ENCODE measurements around the gene FAM161A. TPM values are rescaled to one million over a fixed set of nuclear protein-coding genes. Genes with fewer than 3 reads are reported as not detected.

Gene FAM161A
- total and polyA plus RNA-seq, 2 donors (not counting 1 experiment from before 2014, with no cell fraction given): 0.76 to 6.8 TPM

GRCh38 chr2:61888267-61889055 is 34.6 kb upstream of the FAM161A start, which contains the start of gene CCT4:
Gene CCT4, minus strand, starts transcription at chr2:61888656. Its CDS starts 149 bp downstream, at chr2:61888507.
- Histone ChIP-seq H4K20me1 (ENCODE audit: control insufficient read depth, insufficient read depth, low read length, poor library complexity, severe bottlenecking) (peaks cover 19% of the 10 kb centered on the region), H2AFZ (ENCODE audit: insufficient read depth, low read depth, low read length, poor library complexity, severe bottlenecking) (peak within 1 kb of the TSS; percentile 87), H3K27me3 (replicated peaks in 1 of 4; ENCODE audit: control extremely low read depth in 1 of 4, control insufficient read depth in 3 of 4, insufficient read depth in 4 of 4, low read length in 3 of 4) (no peaks in the 10 kb centered on the region), H3K4me3 (ENCODE audit: control extremely low read depth in 1 of 5, extremely low read depth in 1 of 5, insufficient read depth in 1 of 5, low read depth in 2 of 5, low read length in 4 of 5) (peak within 1 kb of the TSS; percentile 79 to 92 (median 89)), H3K9ac (ENCODE audit: low read length) (peak within 1 kb of the TSS; percentile 94), H3K9me3 (ENCODE audit: control extremely low read depth in 1 of 3, control insufficient read depth in 2 of 3, insufficient read depth in 1 of 3, low read length in 2 of 3) (no peaks in the 10 kb centered on the region), H3K36me3 (replicated peaks in 1 of 2; ENCODE audit: control extremely low read depth in 1 of 2, control insufficient read depth in 1 of 2, extremely low read depth in 1 of 2, insufficient read depth in 2 of 2, low read length in 1 of 2) (peaks cover 0 to 19% of the 10 kb centered on the region in 2 experiments), H3K79me2 (ENCODE audit: control insufficient read depth, insufficient read depth, low read length) (peaks cover 31% of the 10 kb centered on the region), H3K4me2 (replicated peaks; ENCODE audit: low read depth, low read length, poor library complexity, severe bottlenecking) (peak within 1 kb of the TSS; percentile 64), H3K4me1 (ENCODE audit: control insufficient read depth in 2 of 2, insufficient read depth in 2 of 2, low read length in 2 of 2) (peaks cover 11 to 25% of the 10 kb centered on the region in 2 donors), H3K27ac (ENCODE audit: low read length in 2 of 2) (peak within 1 kb of the TSS; percentile 95 to 96)
- CTCF ChIA-PET: interaction anchor here (0.6 to 1.0 kb wide), 3 partner anchors 17 to 1180 kb away, joined by 3 read pairs; no protein-coding TSS in a partner anchor
- peak within 1 kb of the TSS; percentile 100 for H3K4me3 Mint-ChIP-seq
- under 1% methylated on average over 74 of the region's 74 CpGs for WGBS (ENCODE audit: insufficient coverage)
- DNase-seq (peak; percentile 98), ATAC-seq (ENCODE audit: low read depth) (peak; percentile 85)
- H3K27me3 Mint-ChIP-seq: no peaks in the 10 kb centered on the region
- peaks cover 32% of the 10 kb centered on the region for H3K4me1 Mint-ChIP-seq
- no peak for TF ChIP-seq EZH2 (IDR thresholded peaks at IDR 0.05; ENCODE audit: borderline replicate concordance, insufficient read depth, low read depth, low read length, poor library complexity, severe bottlenecking)
- TF ChIP-seq CTCF (IDR thresholded peaks at IDR 0.05): no peak
- H3K9me3 Mint-ChIP-seq (ENCODE audit: insufficient read depth): no peaks in the 10 kb centered on the region
- POLR2A ChIA-PET: interaction anchor here (0.5 to 0.7 kb wide), 5 partner anchors 35 to 537 kb away, joined by 3 to 7 read pairs (median 3); partner anchors contain the start of gene FAM161A
- peak within 1 kb of the TSS; percentile 100 for H3K27ac Mint-ChIP-seq
- intact Hi-C loops (cut with micrococcal nuclease): loop anchor here (1.0 to 10.0 kb wide), 8 partner anchors 17 to 1134 kb away; partner anchors contain the start of genes COMMD1, EHBP1, FAM161A and PAPOLG

Data from B cell (primary cell).